Upper lobe of left lung (tissue), 6 donors: ENCODE results near the gene PSAP. TPM values are rescaled to one million over a fixed set of nuclear protein-coding genes. Genes with fewer than 3 reads are reported as not detected.

ENCODE experiments used
- ATAC-seq, 2 donors: fragments of 200-7000 bp; cut with Tn5 transposase; one replicate each; pipeline ENCODE4 v1.9.1; 2022; ENCODE audit warnings: mild to moderate bottlenecking in 2 of 2, moderate library complexity in 2 of 2; ENCODE audit not compliant: low FRiP score in 2 of 2
- DNase-seq, 2 donors: peaks; one replicate each; pipeline ENCODE4 v3.0.0-alpha.2; 2019 to 2020
- H3K27ac ChIP-seq, 4 donors: fragments of 200-600 bp; sonication (generic); one replicate each; pipeline ENCODE4 v1.5.1; 2016 to 2019
- H3K27me3 ChIP-seq, 4 donors: fragments of 200-600 bp; sonication (generic); one replicate each; pipeline ENCODE4 v1.5.1; 2017 to 2019
- H3K36me3 ChIP-seq, 4 donors: fragments of 200-600 bp; sonication (generic); one replicate each; pipeline ENCODE4 v1.5.1; 2016 to 2019
- H3K4me1 ChIP-seq, 4 donors: fragments of 200-600 bp; sonication (generic); one replicate each; pipeline ENCODE4 v1.5.1; 2018 to 2019
- H3K4me3 ChIP-seq, 4 donors: fragments of 200-600 bp; sonication (generic); one replicate each; pipeline ENCODE4 v1.5.1; 2017 to 2019; ENCODE audit warnings: mild to moderate bottlenecking in 2 of 4, moderate library complexity in 1 of 4
- H3K9me3 ChIP-seq, 4 donors: fragments of 200-600 bp; sonication (generic); one replicate each; pipeline ENCODE4 v1.5.1; 2018 to 2019
- EP300 ChIP-seq, 4 donors: sonication (generic); formaldehyde crosslinking; IDR thresholded peaks; one replicate each; pipeline ENCODE4 v1.5.1; 2017; ENCODE audit warnings: antibody characterized with exemption in 4 of 4, control low read depth in 2 of 4
- POLR2A ChIP-seq, 4 donors: fragments of 450-650 bp; IDR thresholded peaks; one replicate each; pipeline ENCODE4 v1.5.1; 2016 to 2017; ENCODE audit warnings: antibody characterized with exemption in 4 of 4, mild to moderate bottlenecking in 2 of 4
- POLR2AphosphoS5 ChIP-seq, 2 donors: sonication (generic); formaldehyde crosslinking; IDR thresholded peaks; one replicate each; pipeline ENCODE4 v1.5.1; 2017; ENCODE audit warnings: antibody characterized with exemption in 2 of 2
- WGBS, 2 donors: methylation state at CpG; one replicate each; pipeline ENCODE4 v1.1.5; 2017 to 2018; 5-methylcytosine and 5-hydroxymethylcytosine counted together
- total RNA-seq, 6 donors: library from RNA; depleted of rRNA in 4 of 6; stranded (reverse); fragments of >200 nt in 4 of 6; gene quantifications; one replicate each; pipeline versions ENCODE4 v1.1.0 to v1.2.1, GENCODE V29; 2016 to 2021
- TF ChIP-seq, protein P1 (sequence below), 6 experiments: fragments of 450-650 bp in 4 of 6; fragments of 200-600 bp in 2 of 6; sonication (generic) in 2 of 6; IDR thresholded peaks; one replicate each; pipeline ENCODE4 v1.5.1; 2016 to 2019; ENCODE audit warnings: antibody characterized with exemption in 6 of 6
- donor health status: DM: no; HTN: no; CAD: no; lungs with moderate emphysema.
- donor health status: DM: no; HTN: yes; CAD: no; lungs with severe emphysema.

The PSAP gene
- total RNA-seq, 6 donors from 2014 or later = 776 to 2,056 (median 1,236) TPM

DNA sequence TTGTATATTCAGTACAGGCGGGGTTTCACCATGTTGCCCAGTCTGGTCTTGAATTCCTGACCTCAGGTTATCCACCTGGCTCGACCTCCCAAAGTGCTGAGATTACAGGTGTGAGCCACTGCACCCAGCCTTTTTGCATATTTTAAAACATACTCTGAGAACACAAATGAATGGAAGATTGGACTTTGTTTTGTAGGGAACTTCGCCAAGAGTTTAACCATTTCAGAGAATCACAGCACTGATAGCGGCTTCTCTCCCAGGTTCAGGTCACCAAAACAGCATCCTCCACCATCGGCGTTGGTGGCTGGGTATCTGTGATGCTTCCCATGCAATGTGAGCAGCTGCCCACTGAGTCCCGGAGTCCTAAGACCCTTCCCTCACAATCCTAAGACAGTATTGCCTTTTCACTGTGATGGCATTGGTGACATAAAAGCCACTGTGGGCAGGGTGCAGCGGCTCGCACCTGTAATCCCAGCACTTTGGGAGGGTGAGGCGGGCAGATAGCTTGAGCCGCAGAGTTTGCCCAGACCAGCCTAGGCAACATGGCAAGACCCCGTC is 42.3 kb upstream of the PSAP start:
- no peak for ATAC-seq
- TF ChIP-seq, protein P1, sequence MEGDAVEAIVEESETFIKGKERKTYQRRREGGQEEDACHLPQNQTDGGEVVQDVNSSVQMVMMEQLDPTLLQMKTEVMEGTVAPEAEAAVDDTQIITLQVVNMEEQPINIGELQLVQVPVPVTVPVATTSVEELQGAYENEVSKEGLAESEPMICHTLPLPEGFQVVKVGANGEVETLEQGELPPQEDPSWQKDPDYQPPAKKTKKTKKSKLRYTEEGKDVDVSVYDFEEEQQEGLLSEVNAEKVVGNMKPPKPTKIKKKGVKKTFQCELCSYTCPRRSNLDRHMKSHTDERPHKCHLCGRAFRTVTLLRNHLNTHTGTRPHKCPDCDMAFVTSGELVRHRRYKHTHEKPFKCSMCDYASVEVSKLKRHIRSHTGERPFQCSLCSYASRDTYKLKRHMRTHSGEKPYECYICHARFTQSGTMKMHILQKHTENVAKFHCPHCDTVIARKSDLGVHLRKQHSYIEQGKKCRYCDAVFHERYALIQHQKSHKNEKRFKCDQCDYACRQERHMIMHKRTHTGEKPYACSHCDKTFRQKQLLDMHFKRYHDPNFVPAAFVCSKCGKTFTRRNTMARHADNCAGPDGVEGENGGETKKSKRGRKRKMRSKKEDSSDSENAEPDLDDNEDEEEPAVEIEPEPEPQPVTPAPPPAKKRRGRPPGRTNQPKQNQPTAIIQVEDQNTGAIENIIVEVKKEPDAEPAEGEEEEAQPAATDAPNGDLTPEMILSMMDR (IDR thresholded peaks at IDR 0.05) = no peak
- no peak for TF ChIP-seq POLR2A (IDR thresholded peaks at IDR 0.05)
- no peak for TF ChIP-seq POLR2AphosphoS5 (IDR thresholded peaks at IDR 0.05)
- no peak for TF ChIP-seq EP300 (IDR thresholded peaks at IDR 0.05)
- WGBS, 2 donors = 82 to 86% methylated on average over 12 of the region's 12 CpGs

DNA sequence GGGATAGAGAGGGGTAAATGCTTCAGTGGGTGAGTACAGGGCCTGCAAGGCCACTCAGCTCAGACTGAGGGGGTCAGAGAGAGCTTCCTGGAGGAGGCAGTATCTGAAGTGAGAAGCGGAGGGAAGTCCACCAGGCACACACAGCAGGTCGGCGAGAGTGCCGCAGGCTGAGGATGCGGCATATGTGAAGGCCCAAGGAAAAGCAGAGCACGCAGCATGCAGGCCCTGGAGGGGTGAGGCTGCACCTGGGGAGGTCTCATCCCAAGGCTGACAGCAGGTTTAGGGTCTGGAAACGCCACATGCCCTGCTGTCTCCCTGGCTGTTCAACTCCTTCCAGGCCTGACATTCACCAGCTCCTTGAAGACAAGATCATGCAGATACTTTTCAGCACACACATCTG is 40.4 kb upstream of the PSAP start:
- peak in 1 of 2 donors; percentile 52 for DNase-seq
- no peaks in the 10 kb centered on the region for H3K36me3 ChIP-seq
- H3K27me3 ChIP-seq = no peaks in the 10 kb centered on the region
- peak overlapping the region in 2 of 4 donors; percentile 46 to 83 for H3K27ac ChIP-seq
- H3K9me3 ChIP-seq = no peaks in the 10 kb centered on the region
- ATAC-seq = no peak
- H3K4me3 ChIP-seq = no peak overlapping the region
- 85 to 94% methylated on average over 7 of the region's 7 CpGs for WGBS, 2 donors
- H3K4me1 ChIP-seq = peaks cover 13 to 28% (median 21%) of the 10 kb centered on the region in 4 donors
- no peak for TF ChIP-seq POLR2AphosphoS5 (IDR thresholded peaks at IDR 0.05)
- no peak for TF ChIP-seq EP300 (IDR thresholded peaks at IDR 0.05)
- TF ChIP-seq, protein P1 (IDR thresholded peaks at IDR 0.05) = no peak

More for the DNA sequence above, 42.3 kb upstream of the PSAP start:
- no peaks in the 10 kb centered on the region for H3K27me3 ChIP-seq
- no peak for DNase-seq
- no peak overlapping the region for H3K27ac ChIP-seq
- no peaks in the 10 kb centered on the region for H3K9me3 ChIP-seq
- H3K4me3 ChIP-seq = no peak overlapping the region
- H3K4me1 ChIP-seq = peaks cover 13 to 30% (median 19%) of the 10 kb centered on the region in 4 donors
- no peaks in the 10 kb centered on the region for H3K36me3 ChIP-seq

DNA sequence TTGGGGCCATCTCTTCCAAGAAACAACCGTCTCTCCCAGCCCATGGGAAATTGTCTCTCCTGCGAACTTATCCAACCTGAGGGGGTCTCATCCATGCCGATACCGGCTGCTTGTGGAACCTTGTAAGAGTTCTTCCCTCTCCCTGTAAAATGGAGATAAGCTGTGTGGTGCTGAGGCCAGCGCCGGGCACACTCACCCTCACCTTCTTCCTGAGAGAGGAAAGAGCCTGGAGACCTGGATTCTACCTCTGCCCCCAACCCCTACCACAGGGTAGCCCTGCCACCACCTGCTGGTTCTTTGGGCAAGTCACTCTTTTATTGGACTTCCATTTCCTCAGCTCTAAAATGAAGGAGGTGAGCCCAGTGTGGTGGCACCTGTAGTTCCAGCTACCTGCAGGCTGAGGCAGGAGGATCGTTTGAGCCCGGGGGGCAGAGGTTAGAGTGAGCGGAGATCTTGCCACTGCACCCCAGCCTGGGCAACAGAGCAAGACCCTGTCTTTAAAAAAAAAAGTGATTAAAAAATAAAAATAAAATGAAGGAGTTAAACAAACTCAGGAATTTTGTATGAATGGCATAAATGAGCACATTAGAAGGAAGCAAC is 38.4 kb upstream of the PSAP start:
- 37 to 39% methylated on average over 9 of the region's 9 CpGs for WGBS, 2 donors
- ATAC-seq (no peak), DNase-seq (no peak)
- Histone ChIP-seq H3K36me3 (no peaks in the 10 kb centered on the region), H3K4me1 (peaks cover 13 to 25% (median 19%) of the 10 kb centered on the region in 4 donors), H3K27me3 (no peaks in the 10 kb centered on the region), H3K27ac (peak overlapping the region; percentile 77 to 83 (median 80)), H3K9me3 (no peaks in the 10 kb centered on the region), H3K4me3 (peak overlapping the region in 3 of 4 donors; percentile 41 to 53 (median 52))
- TF ChIP-seq, protein P1 (IDR thresholded peaks at IDR 0.05) = no peak
- TF ChIP-seq POLR2A (IDR thresholded peaks at IDR 0.05) (no peak), POLR2AphosphoS5 (IDR thresholded peaks at IDR 0.05) (no peak), EP300 (IDR thresholded peaks at IDR 0.05) (no peak)

DNA sequence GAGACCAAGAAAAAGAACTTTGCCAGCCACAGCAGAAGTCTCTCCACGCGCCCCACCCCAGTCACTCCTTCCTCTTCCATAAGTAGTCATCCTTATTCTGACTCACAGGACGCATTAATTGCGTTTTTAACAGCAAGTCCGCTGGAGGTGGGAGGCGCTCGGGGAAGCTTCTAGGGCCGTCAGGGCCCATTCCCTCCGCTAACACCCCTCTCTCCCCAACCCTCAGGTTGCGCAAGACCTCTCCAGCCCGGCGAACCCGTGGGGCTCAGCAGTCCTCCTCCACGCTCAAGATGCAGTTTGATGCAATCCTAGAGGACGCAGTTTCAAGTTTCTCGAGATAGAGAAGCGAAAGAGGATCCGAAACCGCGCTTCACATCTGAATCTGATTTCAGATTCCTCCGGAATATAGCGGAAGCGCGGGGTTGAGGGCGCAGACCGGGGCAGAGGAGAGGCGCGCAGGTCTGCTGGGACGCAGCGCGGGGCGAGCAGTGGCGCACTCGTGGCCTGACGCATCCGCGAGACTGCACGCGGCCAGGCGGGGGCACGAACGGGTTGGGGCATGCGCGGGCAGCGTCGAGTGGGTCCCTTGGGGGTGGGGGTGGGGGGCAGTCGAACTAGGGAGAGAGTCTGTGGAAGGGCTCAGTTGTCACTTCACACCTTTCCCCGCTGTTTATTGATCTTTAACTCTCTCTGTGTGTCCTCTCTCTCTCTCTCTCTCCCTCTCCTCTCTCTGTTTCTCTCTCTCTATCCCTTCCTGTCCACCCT is 37.8 kb upstream of the PSAP start:
- DNase-seq = peak; percentile 80 to 95
- Histone ChIP-seq H3K36me3 (no peaks in the 10 kb centered on the region), H3K4me1 (peaks cover 13 to 25% (median 20%) of the 10 kb centered on the region in 4 donors), H3K27ac (peak overlapping the region; percentile 77 to 83 (median 80)), H3K9me3 (no peaks in the 10 kb centered on the region), H3K27me3 (no peaks in the 10 kb centered on the region), H3K4me3 (peak overlapping the region; percentile 41 to 53 (median 50))
- TF ChIP-seq POLR2AphosphoS5 (IDR thresholded peaks at IDR 0.05) = peak; percentile 59 to 78
- TF ChIP-seq POLR2A (IDR thresholded peaks at IDR 0.05) = peak in 1 of 4 donors; percentile 66
- TF ChIP-seq, protein P1 (IDR thresholded peaks at IDR 0.05) = peak in 1 of 6 experiments; percentile 10
- peak in 1 of 4 donors; percentile 50 for TF ChIP-seq EP300 (IDR thresholded peaks at IDR 0.05)
- ATAC-seq = peak; percentile 89 to 96
- WGBS, 2 donors = 0 to 1% methylated on average over 18 to 48 of the region's 48 CpGs
